Measurements from ENCODE around the gene FNTB.

Gene FNTB

DNA sequence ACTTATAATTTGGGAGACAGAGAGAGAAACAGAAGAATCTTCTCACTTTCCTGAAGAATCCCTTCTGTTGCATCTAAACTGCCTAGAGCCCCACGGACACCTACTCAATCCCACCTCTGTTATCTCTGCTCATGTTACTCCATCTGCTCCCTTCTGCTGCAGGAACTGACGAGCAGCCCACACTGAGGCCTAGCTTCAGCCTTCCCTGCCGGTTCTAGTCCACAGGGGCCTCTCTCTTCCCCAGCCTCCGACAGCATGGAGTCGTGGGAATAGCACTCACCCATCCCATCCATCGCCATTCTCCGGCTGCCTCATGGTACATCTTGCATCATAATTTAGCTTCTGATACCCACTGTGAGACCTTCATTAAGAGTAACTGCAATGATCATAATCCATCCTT, 18.5 kb upstream of the FNTB start:
- Histone ChIP-seq H3K4me3 (ENCODE audit: low read depth in 1 of 2, low read length in 1 of 2) (no peak overlapping the region), H3K27ac (no peak overlapping the region), H3K4me1 (ENCODE audit: control insufficient read depth in 1 of 2, insufficient read depth in 1 of 2, low read depth in 1 of 2, low read length in 1 of 2) (peaks cover 12 to 13% of the 10 kb centered on the region in 2 experiments), H3K36me3 (no peaks in the 10 kb centered on the region), H3K27me3 (peaks cover 40% of the 10 kb centered on the region), H3K9me3 (no peaks in the 10 kb centered on the region)
- TF ChIP-seq, protein P1, sequence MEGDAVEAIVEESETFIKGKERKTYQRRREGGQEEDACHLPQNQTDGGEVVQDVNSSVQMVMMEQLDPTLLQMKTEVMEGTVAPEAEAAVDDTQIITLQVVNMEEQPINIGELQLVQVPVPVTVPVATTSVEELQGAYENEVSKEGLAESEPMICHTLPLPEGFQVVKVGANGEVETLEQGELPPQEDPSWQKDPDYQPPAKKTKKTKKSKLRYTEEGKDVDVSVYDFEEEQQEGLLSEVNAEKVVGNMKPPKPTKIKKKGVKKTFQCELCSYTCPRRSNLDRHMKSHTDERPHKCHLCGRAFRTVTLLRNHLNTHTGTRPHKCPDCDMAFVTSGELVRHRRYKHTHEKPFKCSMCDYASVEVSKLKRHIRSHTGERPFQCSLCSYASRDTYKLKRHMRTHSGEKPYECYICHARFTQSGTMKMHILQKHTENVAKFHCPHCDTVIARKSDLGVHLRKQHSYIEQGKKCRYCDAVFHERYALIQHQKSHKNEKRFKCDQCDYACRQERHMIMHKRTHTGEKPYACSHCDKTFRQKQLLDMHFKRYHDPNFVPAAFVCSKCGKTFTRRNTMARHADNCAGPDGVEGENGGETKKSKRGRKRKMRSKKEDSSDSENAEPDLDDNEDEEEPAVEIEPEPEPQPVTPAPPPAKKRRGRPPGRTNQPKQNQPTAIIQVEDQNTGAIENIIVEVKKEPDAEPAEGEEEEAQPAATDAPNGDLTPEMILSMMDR (IDR thresholded peaks at IDR 0.05), result no peak

DNA sequence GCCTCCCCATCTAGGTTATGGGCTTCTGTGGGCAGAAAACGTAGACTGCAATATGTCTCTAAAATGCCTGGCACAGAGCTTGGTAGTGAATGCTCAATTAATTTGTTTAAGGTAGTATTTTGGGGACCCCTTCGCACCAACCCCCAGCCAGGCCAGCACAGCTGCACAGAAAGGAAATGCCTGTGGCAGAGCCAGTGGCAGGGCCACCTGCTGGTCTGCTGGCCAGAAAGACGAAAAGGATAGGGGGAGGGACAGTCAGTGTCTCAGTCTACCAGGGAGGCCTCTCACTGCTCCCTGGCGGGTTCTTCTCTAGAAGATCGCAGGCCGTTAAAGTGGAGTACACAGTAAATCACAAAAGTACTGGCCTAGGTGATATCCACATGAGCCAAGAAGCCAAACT, 18.0 kb upstream of the FNTB start:
- Histone ChIP-seq H3K36me3 (no peaks in the 10 kb centered on the region), H3K27ac (no peak overlapping the region), H3K4me3 (ENCODE audit: low read depth in 1 of 2, low read length in 1 of 2) (no peak overlapping the region), H3K9me3 (no peaks in the 10 kb centered on the region), H3K27me3 (peaks cover 45% of the 10 kb centered on the region), H3K4me1 (ENCODE audit: control insufficient read depth in 1 of 2, insufficient read depth in 1 of 2, low read depth in 1 of 2, low read length in 1 of 2) (peaks cover 12 to 13% of the 10 kb centered on the region in 2 experiments)
- TF ChIP-seq, protein P1 (IDR thresholded peaks at IDR 0.05), result no peak

DNA sequence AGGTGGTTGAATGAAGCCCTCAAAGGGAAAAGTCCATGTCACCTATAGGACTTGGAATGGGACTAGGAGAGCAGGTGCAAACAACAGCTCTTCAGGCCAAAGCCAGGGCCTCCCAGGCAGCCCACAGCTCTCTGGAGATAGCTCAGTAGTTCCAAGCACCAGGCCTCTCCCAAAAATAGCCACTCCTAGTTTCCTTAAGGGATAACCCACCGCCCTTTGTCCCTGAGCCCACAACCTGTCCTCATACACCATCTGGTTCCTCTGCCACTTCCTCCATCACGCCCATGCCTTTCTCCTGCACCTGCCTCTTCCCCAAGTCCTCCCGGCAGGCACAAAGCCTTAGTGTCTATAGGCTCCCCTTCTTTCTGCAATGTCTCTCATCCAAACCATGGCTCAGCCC, 16.7 kb upstream of the FNTB start:
- no peak overlapping the region for H3K4me3 ChIP-seq (ENCODE audit: low read depth in 1 of 2, low read length in 1 of 2)
- H3K27ac ChIP-seq, result no peak overlapping the region
- no peaks in the 10 kb centered on the region for H3K9me3 ChIP-seq
- H3K4me1 ChIP-seq (ENCODE audit: control insufficient read depth in 1 of 2, insufficient read depth in 1 of 2, low read depth in 1 of 2, low read length in 1 of 2), result peaks cover 12 to 13% of the 10 kb centered on the region in 2 experiments
- TF ChIP-seq, protein P1 (IDR thresholded peaks at IDR 0.05), result no peak
- no peaks in the 10 kb centered on the region for H3K36me3 ChIP-seq
- H3K27me3 ChIP-seq, result peaks cover 59% of the 10 kb centered on the region

DNA sequence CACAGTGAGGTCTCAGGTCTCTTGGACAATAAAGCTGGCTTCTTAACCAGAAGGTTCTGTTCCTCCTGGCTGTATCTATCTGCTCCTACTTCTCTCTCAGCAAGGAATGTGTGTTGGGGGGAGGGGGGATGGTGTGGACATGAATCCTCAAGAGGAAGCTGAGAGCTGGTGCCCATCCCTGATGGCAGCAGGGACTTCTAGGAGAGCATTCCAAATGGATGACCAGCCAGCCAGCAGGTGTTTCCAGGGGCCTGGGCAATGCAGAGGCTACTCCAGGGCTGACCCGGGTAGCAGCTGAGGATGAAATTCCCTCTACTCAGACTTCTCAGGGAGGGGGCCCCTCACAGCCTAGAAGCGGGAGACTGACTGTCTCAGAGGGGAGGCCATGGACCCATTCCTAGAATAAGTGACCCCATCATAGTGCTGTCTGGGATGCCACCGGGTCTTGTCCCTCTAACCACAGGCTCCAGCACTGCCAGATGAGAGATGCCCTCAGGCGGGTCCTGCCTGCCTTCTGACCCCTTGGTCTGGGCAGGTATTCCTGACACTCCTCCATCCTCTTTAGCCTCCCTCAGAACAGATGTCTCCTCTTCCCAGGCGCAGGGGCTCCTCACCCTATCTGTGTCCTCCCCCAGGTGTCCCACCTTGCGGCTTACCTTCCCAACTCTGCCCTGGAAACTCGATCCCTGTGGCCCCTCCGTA, 15.8 kb upstream of the FNTB start:
- Histone ChIP-seq H3K27me3 (peaks cover 68% of the 10 kb centered on the region), H3K9me3 (no peaks in the 10 kb centered on the region), H3K4me3 (ENCODE audit: low read depth in 1 of 2, low read length in 1 of 2) (peak overlapping the region; percentile 48 to 63), H3K4me1 (ENCODE audit: control insufficient read depth in 1 of 2, insufficient read depth in 1 of 2, low read depth in 1 of 2, low read length in 1 of 2) (peaks cover 12 to 13% of the 10 kb centered on the region in 2 experiments), H3K36me3 (no peaks in the 10 kb centered on the region), H3K27ac (no peak overlapping the region)
- TF ChIP-seq, protein P1 (IDR thresholded peaks at IDR 0.05), result no peak

DNA sequence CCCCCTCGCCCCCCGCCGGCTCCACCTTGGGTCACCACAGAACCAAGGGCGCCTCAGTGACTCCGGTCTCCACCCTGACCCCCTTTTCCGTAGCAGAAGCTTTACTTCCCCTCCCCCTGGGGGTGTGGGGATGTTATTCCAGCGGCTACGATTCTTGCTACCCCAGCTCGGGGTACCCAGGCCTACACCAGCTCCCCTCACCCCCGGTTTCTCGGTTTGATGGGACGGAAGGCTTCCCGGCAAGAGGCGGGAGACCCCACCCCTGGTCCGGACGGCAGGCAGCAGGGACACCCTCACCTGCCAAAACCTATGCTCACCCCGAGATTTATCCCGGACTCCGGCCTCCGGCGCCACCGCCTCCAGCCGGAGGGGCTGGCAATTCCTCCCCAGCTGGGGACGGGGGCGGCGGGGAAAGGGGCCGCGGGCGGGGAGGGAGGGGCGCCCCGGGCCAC, 15.2 kb upstream of the FNTB start:
- TF ChIP-seq, protein P1 (IDR thresholded peaks at IDR 0.05), result no peak
- no peak overlapping the region for H3K27ac ChIP-seq

More for the DNA sequence above, 15.2 kb upstream of the FNTB start:
- no peaks in the 10 kb centered on the region for H3K36me3 ChIP-seq
- peak overlapping the region; percentile 48 to 63 for H3K4me3 ChIP-seq (ENCODE audit: low read depth in 1 of 2, low read length in 1 of 2)
- H3K4me1 ChIP-seq (ENCODE audit: control insufficient read depth in 1 of 2, insufficient read depth in 1 of 2, low read depth in 1 of 2, low read length in 1 of 2), result peaks cover 12 to 13% of the 10 kb centered on the region in 2 experiments
- peaks cover 74% of the 10 kb centered on the region for H3K27me3 ChIP-seq
- H3K9me3 ChIP-seq, result no peaks in the 10 kb centered on the region
